Common myeloid progenitor, CD34-positive (primary cell): ENCODE measurements around the gene FOXN4. TPM values are rescaled to one million over a fixed set of nuclear protein-coding genes. Genes with fewer than 3 reads are reported as not detected.

Experiments used
- CTCF ChIA-PET: fragments of 350-600 bp; sonication (Branson Sonifier 250); formaldehyde crosslinking; loops from one replicate; lab custom pipeline; 2021; ENCODE audit warnings: antibody characterized with exemption; lab: Charles Lee
- POLR2A ChIA-PET: fragments of 350-600 bp; sonication (Branson Sonifier 250); formaldehyde crosslinking; loops from one replicate; lab custom pipeline; 2021; ENCODE audit warnings: antibody characterized with exemption; lab: Charles Lee
- DNase-seq, 3 donors: peaks; one replicate each; pipeline versions ENCODE4 v3.0.0 to v3.0.0-alpha.2; 2013
- H3K27ac ChIP-seq, 2 experiments: 1 replicate in 1 of 2; 2 replicates in 1 of 2; pipeline ENCODE4 v1.7.0; 2013; ENCODE audit warnings: inconsistent platforms in 2 of 2, low read length in 2 of 2, mild to moderate bottlenecking in 2 of 2, low read depth in 1 of 2, moderate library complexity in 1 of 2; ENCODE audit not compliant: severe bottlenecking in 2 of 2, insufficient read depth in 1 of 2, poor library complexity in 1 of 2
- H3K27me3 ChIP-seq, 5 experiments: replicated peaks in 2 of 5; 1 replicate in 3 of 5; 2 replicates in 2 of 5; pipeline versions ENCODE4 v1.6.1 to v1.7.0; 2013; ENCODE audit warnings: low read length in 4 of 5, mild to moderate bottlenecking in 2 of 5, moderate library complexity in 2 of 5, inconsistent platforms in 1 of 5; ENCODE audit not compliant: insufficient read depth in 5 of 5, control insufficient read depth in 4 of 5
- H3K36me3 ChIP-seq, 4 experiments: 1 replicate in 2 of 4; 2 replicates in 2 of 4; pipeline versions ENCODE4 v1.6.1 to v1.7.0; 2013; ENCODE audit warnings: low read length in 3 of 4, control low read depth in 1 of 4, mild to moderate bottlenecking in 1 of 4; ENCODE audit not compliant: control insufficient read depth in 4 of 4, insufficient read depth in 4 of 4
- H3K4me1 ChIP-seq, 4 experiments: 1 replicate in 3 of 4; 2 replicates in 1 of 4; pipeline versions ENCODE4 v1.6.1 to v1.7.1; 2013; ENCODE audit warnings: low read length in 3 of 4, mild to moderate bottlenecking in 3 of 4, control low read depth in 1 of 4, inconsistent platforms in 1 of 4, moderate library complexity in 1 of 4; ENCODE audit not compliant: control insufficient read depth in 4 of 4, insufficient read depth in 4 of 4; ENCODE audit errors: control extremely low read depth in 1 of 4
- H3K4me3 ChIP-seq, 7 experiments: 1 replicate in 4 of 7; 2 replicates in 3 of 7; pipeline versions ENCODE4 v1.5.1 to v1.7.0; 2013; ENCODE audit warnings: mild to moderate bottlenecking in 7 of 7, low read length in 6 of 7, moderate library complexity in 6 of 7, inconsistent platforms in 2 of 7, low read depth in 2 of 7, control low read depth in 1 of 7; ENCODE audit not compliant: insufficient read depth in 4 of 7, control insufficient read depth in 1 of 7; ENCODE audit errors: extremely low read depth in 1 of 7
- H3K9me3 ChIP-seq, 5 experiments: 1 replicate in 4 of 5; 2 replicates in 1 of 5; pipeline versions ENCODE4 v1.6.1 to v1.7.1; 2013; ENCODE audit warnings: low read length in 4 of 5, mild to moderate bottlenecking in 2 of 5, inconsistent platforms in 1 of 5, low read depth in 1 of 5, moderate library complexity in 1 of 5; ENCODE audit not compliant: control insufficient read depth in 4 of 5, insufficient read depth in 2 of 5; ENCODE audit errors: control extremely low read depth in 1 of 5
- WGBS: methylation state at CpG from one replicate; pipeline ENCODE4 v1.1.5; 2013; ENCODE audit not compliant: insufficient coverage; 5-methylcytosine and 5-hydroxymethylcytosine counted together
- polyA plus RNA-seq: library from polyadenylated mRNA; unstranded; fragments of 120-200 nt; gene quantifications from one replicate; pipeline ENCODE4 v1.2.1, GENCODE V29; 2013

Gene FOXN4, protein sequence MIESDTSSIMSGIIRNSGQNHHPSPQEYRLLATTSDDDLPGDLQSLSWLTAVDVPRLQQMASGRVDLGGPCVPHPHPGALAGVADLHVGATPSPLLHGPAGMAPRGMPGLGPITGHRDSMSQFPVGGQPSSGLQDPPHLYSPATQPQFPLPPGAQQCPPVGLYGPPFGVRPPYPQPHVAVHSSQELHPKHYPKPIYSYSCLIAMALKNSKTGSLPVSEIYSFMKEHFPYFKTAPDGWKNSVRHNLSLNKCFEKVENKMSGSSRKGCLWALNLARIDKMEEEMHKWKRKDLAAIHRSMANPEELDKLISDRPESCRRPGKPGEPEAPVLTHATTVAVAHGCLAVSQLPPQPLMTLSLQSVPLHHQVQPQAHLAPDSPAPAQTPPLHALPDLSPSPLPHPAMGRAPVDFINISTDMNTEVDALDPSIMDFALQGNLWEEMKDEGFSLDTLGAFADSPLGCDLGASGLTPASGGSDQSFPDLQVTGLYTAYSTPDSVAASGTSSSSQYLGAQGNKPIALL
- not detected for polyA plus RNA-seq

DNA sequence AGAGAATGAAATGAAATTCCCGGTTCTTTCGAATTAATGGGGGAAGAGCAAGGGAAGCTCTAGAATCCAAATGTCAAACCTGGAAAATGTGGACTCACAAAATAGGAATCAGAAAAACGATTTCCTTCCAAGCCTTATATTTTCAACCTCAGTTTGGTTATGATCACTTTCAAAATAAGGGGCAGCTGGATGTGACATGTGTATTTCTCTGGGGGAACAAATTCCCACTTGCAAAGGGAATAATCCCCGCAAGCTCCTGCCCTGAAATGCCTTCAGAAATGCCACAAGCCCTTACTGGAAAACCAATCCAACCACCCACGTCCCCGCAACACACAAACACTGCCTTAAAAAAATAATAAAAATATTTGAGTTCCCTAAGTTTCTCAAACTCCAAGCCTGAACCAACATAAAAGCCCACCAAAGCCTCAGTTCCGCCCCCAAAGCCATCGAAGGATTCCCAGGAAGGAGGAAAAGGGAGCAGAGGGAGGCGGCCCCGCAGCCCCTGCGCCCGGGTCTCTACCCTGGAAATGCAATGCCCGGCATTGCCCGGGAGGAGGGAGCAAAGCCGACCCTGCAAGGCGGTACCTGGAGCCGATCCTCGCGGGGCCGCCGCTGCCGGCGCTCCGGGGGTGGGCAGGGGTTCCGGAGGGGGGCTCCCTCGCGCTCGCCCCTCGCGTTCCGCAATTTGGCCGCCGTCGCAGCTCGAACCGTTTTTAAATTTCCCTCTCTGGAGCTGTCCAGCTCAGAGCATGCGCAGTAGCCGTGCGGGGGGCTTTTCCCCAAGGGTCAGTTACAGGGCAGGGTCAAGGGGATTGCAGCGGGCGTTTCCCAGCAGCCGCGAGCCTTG, at the start of gene FOXN4:
Gene FOXN4 (minus strand): TSS at position 751 of the 847 bp plus-strand sequence. CDS start 963 bp downstream, outside the sequence.
- H3K9me3 ChIP-seq = no peaks in the 10 kb centered on the region
- DNase-seq = peak in 2 of 3 donors; percentile 35 to 39
- H3K27ac ChIP-seq = no peak within 1 kb of the TSS
- H3K4me3 ChIP-seq = peak within 1 kb of the TSS in 6 of 7 experiments; percentile 35 to 69 (median 54)
- H3K36me3 ChIP-seq = no peaks in the 10 kb centered on the region
- H3K27me3 ChIP-seq = peaks cover 20 to 83% (median 37%) of the 10 kb centered on the region in 5 experiments
- WGBS = 5% methylated on average over 30 of the region's 43 CpGs
- POLR2A ChIA-PET = no interaction called here
- CTCF ChIA-PET = interaction anchor here (1.2 kb wide), 1 partner anchor 31 kb away, joined by 3 read pairs; no protein-coding TSS in a partner anchor
- peaks cover 0 to 22% (median 15%) of the 10 kb centered on the region in 4 experiments for H3K4me1 ChIP-seq

DNA sequence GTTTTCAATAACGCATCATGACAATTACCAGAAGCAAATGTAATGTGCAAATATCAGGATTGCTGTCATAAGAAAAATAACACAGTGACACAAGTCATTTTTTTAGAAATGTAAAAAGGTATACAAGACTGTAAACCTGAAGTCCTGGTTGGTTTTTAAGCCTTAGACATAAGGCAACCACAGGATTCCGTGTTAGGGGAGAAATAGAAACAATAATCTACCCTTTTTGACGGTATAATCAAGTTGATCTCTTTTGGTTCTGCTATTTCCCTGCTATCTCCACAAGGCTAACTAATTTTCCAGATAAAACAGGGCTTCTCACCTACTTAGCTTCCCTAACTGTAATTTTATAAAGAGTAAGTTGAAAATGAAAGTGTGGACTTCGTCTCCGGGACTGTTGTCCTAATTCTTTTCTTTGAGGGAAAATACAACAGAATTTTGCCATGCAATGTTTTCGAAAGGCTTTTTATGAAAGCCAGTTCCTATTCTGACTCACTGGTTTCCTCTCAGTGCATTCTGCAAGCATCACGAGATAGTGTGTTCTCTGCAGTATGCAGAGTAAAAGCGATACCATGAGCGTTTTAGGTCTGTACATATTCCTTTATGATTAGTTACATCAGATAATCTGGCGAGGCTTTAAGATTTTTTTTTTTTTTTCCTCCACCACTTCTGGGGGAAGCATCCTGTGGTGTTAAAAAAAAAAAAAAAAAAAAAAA, 49.2 kb upstream of the FOXN4 start:
- peaks cover 0 to 3% (median 1%) of the 10 kb centered on the region in 4 experiments for H3K4me1 ChIP-seq
- H3K27me3 ChIP-seq = peaks cover 0 to 5% (median 0%) of the 10 kb centered on the region in 5 experiments
- POLR2A ChIA-PET = no interaction called here
- H3K27ac ChIP-seq = peak overlapping the region in 1 of 2 experiments; percentile 41
- DNase-seq = peak; percentile 14 to 61 (median 43)
- peaks cover 0 to 2% (median 0%) of the 10 kb centered on the region in 5 experiments for H3K9me3 ChIP-seq
- CTCF ChIA-PET = no interaction called here
- peak overlapping the region in 3 of 7 experiments; percentile 22 to 58 (median 39) for H3K4me3 ChIP-seq
- 76% methylated on average over 6 of the region's 10 CpGs for whole genome bisulfite sequencing
- H3K36me3 ChIP-seq = no peaks in the 10 kb centered on the region

DNA sequence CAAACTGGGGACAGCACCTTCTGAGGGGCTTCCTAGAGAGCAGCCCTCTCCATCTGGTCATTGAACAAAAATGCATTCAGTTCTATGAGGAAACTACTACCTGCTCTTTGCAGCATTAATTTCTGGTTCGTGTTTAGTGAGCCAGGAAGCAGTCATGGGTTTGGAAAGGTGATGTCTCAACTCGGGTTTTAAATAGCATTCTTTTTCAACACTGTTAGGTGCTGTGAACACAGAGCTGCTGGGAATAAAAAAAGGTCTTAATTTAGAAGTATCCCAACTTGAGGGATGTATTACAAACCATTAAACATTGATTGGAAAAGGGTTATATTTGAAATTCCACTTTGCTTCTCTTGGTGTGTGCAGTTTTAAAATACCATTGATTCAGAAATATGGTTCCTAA, 47.9 kb upstream of the FOXN4 start:
- no peak for DNase-seq
- Histone ChIP-seq H3K4me1 (peaks cover 0 to 3% (median 1%) of the 10 kb centered on the region in 4 experiments), H3K36me3 (no peaks in the 10 kb centered on the region), H3K9me3 (peaks cover 0 to 2% (median 0%) of the 10 kb centered on the region in 5 experiments), H3K4me3 (no peak overlapping the region), H3K27ac (no peak overlapping the region), H3K27me3 (peaks cover 0 to 5% (median 0%) of the 10 kb centered on the region in 5 experiments)
- CTCF ChIA-PET = no interaction called here
- 17% methylated on average over 1 of the region's 2 CpGs for WGBS
- POLR2A ChIA-PET = no interaction called here

DNA sequence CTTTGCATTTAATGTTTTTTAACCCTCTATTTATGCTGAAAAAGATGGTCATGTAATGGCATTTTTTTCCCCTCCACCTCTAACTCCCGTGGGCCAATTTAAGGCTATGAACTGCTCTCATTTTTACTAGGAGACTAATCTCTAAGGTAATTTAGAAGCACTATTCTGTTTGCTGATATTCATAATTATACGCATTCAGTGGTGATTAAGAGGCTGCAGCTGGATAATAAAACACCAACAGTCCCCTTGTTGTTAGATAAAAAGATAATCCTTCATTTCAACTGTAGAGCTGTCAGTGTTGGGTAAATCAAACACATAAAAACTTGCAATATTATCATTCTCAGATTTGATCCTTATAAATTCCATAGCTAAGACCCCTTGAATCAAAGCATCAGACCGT, 47.5 kb upstream of the FOXN4 start:
- no CpG with 5 or more reads among the region's 3 CpGs for WGBS

DNA sequence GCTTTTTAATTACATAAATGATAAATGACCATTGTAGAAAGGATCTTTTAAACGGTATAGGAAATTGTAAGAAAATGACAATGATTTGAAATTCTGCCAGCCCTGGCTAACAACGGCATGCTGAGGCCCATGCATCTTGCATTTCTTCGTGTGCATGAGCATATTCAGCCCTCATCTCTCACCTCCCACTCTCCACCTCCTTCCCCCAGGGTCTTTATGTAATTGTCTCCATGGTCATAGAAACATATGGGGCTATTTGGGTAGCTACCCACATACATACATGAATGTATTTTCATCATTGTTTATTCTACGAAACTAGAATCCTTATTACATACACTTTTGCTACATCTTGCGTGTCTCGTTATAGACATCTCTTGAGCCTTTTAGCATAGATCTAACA, 43.1 kb upstream of the FOXN4 start:
- ChIA-PET POLR2A (no interaction called here), CTCF (interaction anchor here (1.4 kb wide), 1 partner anchor 21 kb away, joined by 4 read pairs; no protein-coding TSS in a partner anchor)
- DNase-seq = no peak
- no peak overlapping the region for H3K4me3 ChIP-seq
- WGBS = no CpG with 5 or more reads among the region's 6 CpGs
- no peaks in the 10 kb centered on the region for H3K9me3 ChIP-seq
- H3K36me3 ChIP-seq = no peaks in the 10 kb centered on the region
- H3K4me1 ChIP-seq = no peaks in the 10 kb centered on the region
- H3K27me3 ChIP-seq = peaks cover 0 to 3% (median 0%) of the 10 kb centered on the region in 5 experiments
- H3K27ac ChIP-seq = no peak overlapping the region

More for the DNA sequence above, 47.5 kb upstream of the FOXN4 start:
- H3K27me3 ChIP-seq = peaks cover 0 to 5% (median 0%) of the 10 kb centered on the region in 5 experiments
- H3K27ac ChIP-seq = no peak overlapping the region
- peaks cover 0 to 2% (median 0%) of the 10 kb centered on the region in 5 experiments for H3K9me3 ChIP-seq
- DNase-seq = no peak
- no peaks in the 10 kb centered on the region for H3K36me3 ChIP-seq
- ChIA-PET POLR2A (interaction anchor here (0.7 kb wide), 1 partner anchor 121 kb away, joined by 3 read pairs; the partner anchor contains the start of genes KCTD10 and UBE3B), CTCF (no interaction called here)
- no peak overlapping the region for H3K4me3 ChIP-seq
- H3K4me1 ChIP-seq = peaks cover 0 to 3% (median 1%) of the 10 kb centered on the region in 4 experiments

DNA sequence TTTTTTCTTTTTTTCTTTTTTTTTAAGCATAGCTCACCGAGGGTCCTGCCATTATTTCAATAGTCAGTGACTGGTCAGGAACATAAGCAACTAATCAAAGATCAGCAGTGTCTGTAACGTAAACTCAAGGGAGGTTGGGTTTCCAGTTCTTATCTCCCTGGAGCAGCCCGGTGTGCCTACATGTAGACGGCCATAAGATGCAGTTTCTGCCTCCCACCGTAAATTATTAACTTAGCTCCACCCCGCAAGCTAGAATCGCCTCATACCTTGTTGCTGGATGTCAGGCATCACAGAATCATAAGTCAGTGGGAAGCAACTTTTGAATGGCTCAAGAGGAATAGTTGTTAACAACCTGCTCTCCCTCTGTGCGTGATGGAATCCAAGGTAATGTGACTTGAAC, 38.5 kb upstream of the FOXN4 start, which contains the start of gene MYO1H:
Gene MYO1H (plus strand): TSS at position 312 of the 400 bp plus-strand sequence. CDS start 61 bp downstream, at position 373.
- 97% methylated on average over 6 of the region's 8 CpGs for WGBS
- POLR2A ChIA-PET = no interaction called here
- no peak within 1 kb of the TSS for H3K4me3 ChIP-seq
- H3K36me3 ChIP-seq = no peaks in the 10 kb centered on the region
- peak in 2 of 3 donors; percentile 3 to 31 for DNase-seq
- H3K27ac ChIP-seq = no peak within 1 kb of the TSS
- no peaks in the 10 kb centered on the region for H3K9me3 ChIP-seq
- CTCF ChIA-PET = no interaction called here
- no peaks in the 10 kb centered on the region for H3K27me3 ChIP-seq
- H3K4me1 ChIP-seq = no peaks in the 10 kb centered on the region
